HL-60 (cell line): Measurements from ENCODE around the gene AMBP.

ENCODE experiments used
- GABPA ChIP-seq: IDR thresholded peaks from 2 replicates; pipeline ENCODE4 v1.6.1; 2012; ENCODE audit warnings: low read depth
- SPI1 ChIP-seq: IDR thresholded peaks from 2 replicates; pipeline ENCODE4 v1.6.1; 2012; ENCODE audit warnings: low read depth, mild to moderate bottlenecking, borderline replicate concordance

GRCh38 chr9:114028646-114029045 is 49.5 kb downstream of the AMBP start:
- TF ChIP-seq SPI1 (no peak), GABPA (no peak)
